GM10266 (cell line): ENCODE data around the gene PRSS38.

Experiments
- DNase-seq: peaks from one replicate; pipeline ENCODE4 v3.0.0; 2012; ENCODE audit errors: extremely low spot score
- CTCF ChIP-seq: IDR thresholded peaks from 2 replicates; pipeline ENCODE4 v1.5.1; 2012; ENCODE audit warnings: mild to moderate bottlenecking, low read depth; ENCODE audit not compliant: control insufficient read depth, insufficient read depth; ENCODE audit errors: missing control alignments

Gene PRSS38

GRCh38 chr1:227793948-227794816, 21.3 kb upstream of the PRSS38 start:
- no peak for DNase-seq
- no peak for TF ChIP-seq CTCF

DNA sequence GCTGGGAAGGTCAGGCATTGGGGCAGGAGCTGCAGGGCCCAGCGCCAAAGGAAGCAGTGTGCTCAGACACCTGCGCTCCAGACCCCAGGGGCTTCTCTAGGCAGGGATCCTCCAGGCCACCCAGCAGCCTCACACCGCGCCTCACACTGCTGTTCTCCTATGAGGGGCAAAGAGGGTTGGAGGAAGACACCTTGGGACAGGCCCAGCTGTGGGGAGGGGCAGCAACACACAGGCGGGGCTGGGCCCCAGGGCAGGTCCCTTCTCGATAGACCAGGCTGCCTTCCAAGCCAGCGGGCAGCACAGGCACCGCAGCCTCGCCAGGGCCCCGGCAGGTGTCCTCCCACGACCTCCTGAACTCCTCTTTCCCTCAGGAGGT, 20.7 kb upstream of the PRSS38 start:
- DNase-seq: no peak
- TF ChIP-seq CTCF: no peak

- no peak for TF ChIP-seq CTCF
- DNase-seq: no peak
Measured at GRCh38 chr1:227795732-227796131, 19.7 kb upstream of the PRSS38 start.

GRCh38 chr1:227796359-227796915, 19.0 kb upstream of the PRSS38 start:
- TF ChIP-seq CTCF: no peak
- no peak for DNase-seq

DNA sequence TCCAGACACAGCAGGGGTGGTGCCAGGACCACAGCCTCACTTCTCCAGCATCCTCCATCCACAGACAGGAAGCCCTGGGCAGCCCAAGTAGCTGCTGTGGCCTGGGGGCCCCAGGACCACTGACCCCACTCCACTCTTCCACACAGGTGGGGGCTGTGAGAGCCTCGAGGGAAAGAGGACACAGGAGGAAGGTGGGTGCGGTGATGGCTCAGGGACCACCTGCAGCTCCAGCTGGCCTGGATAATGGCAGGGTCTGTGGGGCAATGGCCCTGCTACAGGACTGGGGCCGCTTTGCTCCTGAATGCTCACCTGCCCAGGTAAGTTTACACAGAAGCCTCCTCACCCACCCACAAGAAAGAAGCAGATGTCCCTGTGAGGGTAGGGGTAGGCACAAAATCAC, 18.3 kb upstream of the PRSS38 start:
- TF ChIP-seq CTCF: no peak
- no peak for DNase-seq

DNA sequence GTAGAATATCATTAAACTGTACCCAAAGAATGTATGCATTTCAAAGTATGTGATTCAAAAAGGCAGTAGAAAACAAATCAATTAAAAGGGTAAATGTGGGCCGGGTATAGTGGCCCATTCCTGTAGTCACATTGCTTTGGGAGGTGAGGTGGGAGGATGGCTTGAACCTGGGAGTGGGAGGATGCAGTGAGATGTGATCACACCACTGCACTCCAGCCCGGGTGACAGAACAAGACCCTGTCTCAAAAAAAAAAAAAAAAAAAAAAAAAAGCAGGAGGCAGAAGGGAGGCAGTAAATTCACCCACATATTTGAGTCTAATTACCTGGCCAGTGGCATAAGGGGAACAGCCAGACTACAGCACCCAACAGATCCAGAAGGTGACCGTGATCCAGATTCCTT, 17.9 kb upstream of the PRSS38 start:
- DNase-seq: no peak
- TF ChIP-seq CTCF: no peak
